IMR-90 (cell line): Measurements from ENCODE around the gene MFAP4. TPM values are rescaled to one million over a fixed set of nuclear protein-coding genes. Genes with fewer than 3 reads are reported as not detected.

Experiments
- ATAC-seq: fragments of 200-7000 bp; cut with Tn5 transposase; 2 replicates; pipeline ENCODE4 v1.9.1; 2020; ENCODE audit warnings: low read depth, mild to moderate bottlenecking, moderate library complexity
- BruUV-seq: library from RNA; stranded (reverse); fragments of 400-500 nt; replicated peaks from 2 replicates; lab custom pipeline; 2021; lab: Mats Ljungman, UMichigan
- CTCF ChIA-PET: fragments of 300-600 bp; formaldehyde crosslinking; extraction: SDS; loops from one replicate; lab custom pipeline; 2021; ENCODE audit warnings: antibody characterized with exemption; lab: Yijun Ruan, JAX
- POLR2A ChIA-PET: fragments of 300-600 bp; sonication (Branson Sonifier 250); formaldehyde crosslinking; loops from one replicate; lab custom pipeline; 2022; ENCODE audit warnings: antibody characterized with exemption; ENCODE audit not compliant: unreplicated experiment; lab: Charles Lee
- DNase-seq: peaks from one replicate; pipeline ENCODE4 v3.0.0; 2013
- H2AFZ ChIP-seq: replicated peaks from 2 replicates; pipeline ENCODE3; 2013; ENCODE audit warnings: low read length, mild to moderate bottlenecking; ENCODE audit not compliant: poor library complexity
- H2AK5ac ChIP-seq: 2 replicates; pipeline ENCODE4 v1.6.1; 2013; ENCODE audit warnings: low read depth, low read length, inconsistent platforms
- H2AK9ac ChIP-seq: replicated peaks from 2 replicates; pipeline ENCODE3; 2013; ENCODE audit warnings: mild to moderate bottlenecking, low read depth, low read length, moderate library complexity; ENCODE audit not compliant: poor library complexity
- H2BK120ac ChIP-seq: 2 replicates; pipeline ENCODE4 v1.6.1; 2013; ENCODE audit warnings: low read depth, low read length, inconsistent platforms
- H2BK15ac ChIP-seq: 3 replicates; pipeline ENCODE4 v1.6.1; 2013; ENCODE audit warnings: low read depth, low read length, inconsistent platforms
- H2BK20ac ChIP-seq: 2 replicates; pipeline ENCODE4 v1.6.1; 2013; ENCODE audit warnings: low read depth, mild to moderate bottlenecking, inconsistent platforms, low read length, moderate library complexity
- H2BK5ac ChIP-seq: 2 replicates; pipeline ENCODE4 v1.6.1; 2013; ENCODE audit warnings: mild to moderate bottlenecking, low read depth, low read length, inconsistent platforms; ENCODE audit not compliant: poor library complexity, severe bottlenecking
- H3K14ac ChIP-seq: replicated peaks from 2 replicates; pipeline ENCODE4 v1.6.1; 2013; ENCODE audit warnings: low read depth, low read length, inconsistent platforms
- H3K18ac ChIP-seq: 2 replicates; pipeline ENCODE4 v1.6.1; 2013; ENCODE audit warnings: low read depth, low read length, control low read depth
- H3K23ac ChIP-seq: 2 replicates; pipeline ENCODE4 v1.6.1; 2013; ENCODE audit warnings: low read depth, low read length, inconsistent platforms
- H3K27ac ChIP-seq: 2 replicates; pipeline ENCODE4 v1.5.1; 2013; ENCODE audit warnings: mild to moderate bottlenecking, control low read depth, low read length; ENCODE audit not compliant: insufficient read depth
- H3K27me3 ChIP-seq: 2 replicates; pipeline ENCODE4 v1.6.1; 2013; ENCODE audit warnings: low read length; ENCODE audit not compliant: control insufficient read depth, insufficient read depth
- H3K36me3 ChIP-seq: 2 replicates; pipeline ENCODE4 v1.6.1; 2013; ENCODE audit warnings: low read length, mixed read lengths; ENCODE audit not compliant: control insufficient read depth, insufficient read depth
- H3K4ac ChIP-seq: 2 replicates; pipeline ENCODE4 v1.6.1; 2013; ENCODE audit warnings: low read depth, low read length, inconsistent platforms
- H3K4me1 ChIP-seq: 2 replicates; pipeline ENCODE4 v1.6.1; 2013; ENCODE audit warnings: low read length, mixed read lengths; ENCODE audit not compliant: control insufficient read depth, insufficient read depth
- H3K4me2 ChIP-seq: 2 replicates; pipeline ENCODE4 v1.6.1; 2013; ENCODE audit warnings: low read depth, mild to moderate bottlenecking, control low read depth, low read length, moderate library complexity
- H3K4me3 ChIP-seq: 2 replicates; pipeline ENCODE4 v1.5.1; 2013; ENCODE audit warnings: low read depth, mild to moderate bottlenecking, control low read depth, low read length, moderate library complexity; ENCODE audit not compliant: insufficient read depth
- H3K56ac ChIP-seq: 2 replicates; pipeline ENCODE4 v1.6.1; 2013; ENCODE audit warnings: low read length, inconsistent platforms; ENCODE audit not compliant: insufficient read depth; ENCODE audit errors: extremely low read depth
- H3K79me1 ChIP-seq, 2 experiments: 2 replicates each; pipeline ENCODE4 v1.6.1; 2013; ENCODE audit warnings: low read length in 2 of 2, inconsistent platforms in 1 of 2, low read depth in 1 of 2
- H3K9ac ChIP-seq: 2 replicates; pipeline ENCODE4 v1.6.1; 2013; ENCODE audit warnings: low read depth, low read length, control low read depth
- H3K9me1 ChIP-seq: 2 replicates; pipeline ENCODE4 v1.6.1; 2013; ENCODE audit warnings: low read length, inconsistent platforms; ENCODE audit not compliant: insufficient read depth
- H3K9me3 ChIP-seq: 2 replicates; pipeline ENCODE4 v1.6.1; 2013; ENCODE audit warnings: low read length; ENCODE audit not compliant: control insufficient read depth, insufficient read depth
- H4K20me1 ChIP-seq: 2 replicates; pipeline ENCODE4 v1.6.1; 2013; ENCODE audit warnings: low read length, inconsistent platforms; ENCODE audit not compliant: insufficient read depth
- H4K5ac ChIP-seq: 2 replicates; pipeline ENCODE4 v1.6.1; 2013; ENCODE audit warnings: mild to moderate bottlenecking, low read depth, low read length, control low read depth
- H4K8ac ChIP-seq, 2 experiments: 2 replicates each; pipeline ENCODE4 v1.6.1; 2013; ENCODE audit warnings: low read depth in 2 of 2, low read length in 2 of 2, control low read depth in 1 of 2, inconsistent platforms in 1 of 2
- H4K91ac ChIP-seq: 2 replicates; pipeline ENCODE4 v1.6.1; 2013; ENCODE audit warnings: low read depth, low read length, inconsistent platforms; ENCODE audit not compliant: insufficient read depth
- BHLHE40 ChIP-seq: fragments of 150-350 bp; IDR thresholded peaks from 2 replicates; pipeline ENCODE4 v1.6.1; 2016; ENCODE audit warnings: mild to moderate bottlenecking, low read depth, low read length
- CHD1 ChIP-seq: IDR thresholded peaks from 2 replicates; pipeline ENCODE4 v1.6.1; 2012; ENCODE audit warnings: low read depth, low read length, improper control_type of control experiment
- CTCF ChIP-seq: conservative IDR thresholded peaks from 2 replicates; pipeline ENCODE4 v1.5.1; 2012; ENCODE audit warnings: mild to moderate bottlenecking, low read depth, low read length, improper control_type of control experiment
- FOS ChIP-seq: fragments of 150-350 bp; IDR thresholded peaks from 2 replicates; pipeline ENCODE4 v1.6.1; 2016; ENCODE audit warnings: low read depth, low read length
- MAFK ChIP-seq: IDR thresholded peaks from 2 replicates; pipeline ENCODE4 v1.6.1; 2012; ENCODE audit warnings: low read depth, low read length, improper control_type of control experiment
- MAZ ChIP-seq: IDR thresholded peaks from 2 replicates; pipeline ENCODE4 v1.6.1; 2012; ENCODE audit warnings: low read depth, mild to moderate bottlenecking, low read length, improper control_type of control experiment, moderate library complexity, borderline replicate concordance
- MXI1 ChIP-seq: IDR thresholded peaks from 2 replicates; pipeline ENCODE4 v1.6.1; 2012; ENCODE audit warnings: low read depth, mild to moderate bottlenecking, low read length, moderate library complexity, borderline replicate concordance
- NFE2L2 ChIP-seq: fragments of 150-350 bp; IDR thresholded peaks from 2 replicates; pipeline ENCODE4 v1.6.1; 2016; ENCODE audit warnings: low read depth, mild to moderate bottlenecking, low read length
- POLR2A ChIP-seq: IDR thresholded peaks from 2 replicates; pipeline ENCODE4 v1.6.1; 2012; ENCODE audit warnings: mild to moderate bottlenecking, low read depth, low read length
- RAD21 ChIP-seq: IDR thresholded peaks from 2 replicates; pipeline ENCODE4 v1.6.1; 2012; ENCODE audit warnings: low read length, improper control_type of control experiment
- RCOR1 ChIP-seq: IDR thresholded peaks from 2 replicates; pipeline ENCODE4 v1.6.1; 2012; ENCODE audit warnings: mild to moderate bottlenecking, low read length, improper control_type of control experiment; ENCODE audit not compliant: insufficient replicate concordance
- RFX5 ChIP-seq: IDR thresholded peaks from 2 replicates; pipeline ENCODE4 v1.8.0; 2012; ENCODE audit warnings: low read depth, mild to moderate bottlenecking, low read length, moderate library complexity
- SMC3 ChIP-seq: fragments of 150-350 bp; IDR thresholded peaks from 2 replicates; pipeline ENCODE4 v1.6.1; 2016; ENCODE audit warnings: low read depth, mild to moderate bottlenecking, antibody characterized with exemption, low read length, moderate library complexity
- WGBS, 2 experiments: methylation state at CpG; one replicate each; pipeline versions ENCODE4 v1.1.5 to v1.1.7; 2013; ENCODE audit warnings: missing lambda C conversion rate in 2 of 2; ENCODE audit not compliant: insufficient read length in 1 of 2; ENCODE audit errors: extremely low coverage in 2 of 2; 5-methylcytosine and 5-hydroxymethylcytosine counted together
- dilution Hi-C: fragments of 300-500 bp; cut with HindIII; formaldehyde crosslinking; loops from one replicate; pipeline ENCODE4 v1.14.3; 2018; ENCODE audit warnings: low sequenced_read_pairs; ENCODE audit not compliant: unreplicated experiment
- in situ Hi-C: fragments of 300-500 bp; cut with MboI; formaldehyde crosslinking; loops from 3 replicates; pipeline ENCODE4 v1.14.3; 2019; ENCODE audit warnings: low sequenced_read_pairs, inconsistent platforms, mixed read lengths
- intact Hi-C: fragments of 100-400 bp; cut with micrococcal nuclease; formaldehyde crosslinking; loops from 2 replicates; pipeline ENCODE4 v1.10.0; 2022
- polyA plus RNA-seq, 3 experiments: library from polyadenylated mRNA; depleted of rRNA; stranded (reverse); fragments of >200 nt; gene quantifications; 2 replicates each; pipeline ENCODE4 v1.2.3, GENCODE V29; 2012; ENCODE audit warnings: low replicate concordance in 1 of 3
- total RNA-seq: library from RNA; depleted of rRNA; stranded (reverse); fragments of >200 nt; gene quantifications from 2 replicates; pipeline ENCODE4 v1.2.3, GENCODE V29; 2012
- TF ChIP-seq, protein P1 (sequence below): fragments of 150-350 bp; IDR thresholded peaks from 2 replicates; pipeline ENCODE4 v1.6.1; 2017; ENCODE audit warnings: mild to moderate bottlenecking, antibody characterized with exemption, low read length, low read depth

MFAP4 gene
- total and polyA plus RNA-seq, 2 of the 4 experiments (the other 2 are of a cell fraction), result 7.0 to 71.6 TPM

DNA sequence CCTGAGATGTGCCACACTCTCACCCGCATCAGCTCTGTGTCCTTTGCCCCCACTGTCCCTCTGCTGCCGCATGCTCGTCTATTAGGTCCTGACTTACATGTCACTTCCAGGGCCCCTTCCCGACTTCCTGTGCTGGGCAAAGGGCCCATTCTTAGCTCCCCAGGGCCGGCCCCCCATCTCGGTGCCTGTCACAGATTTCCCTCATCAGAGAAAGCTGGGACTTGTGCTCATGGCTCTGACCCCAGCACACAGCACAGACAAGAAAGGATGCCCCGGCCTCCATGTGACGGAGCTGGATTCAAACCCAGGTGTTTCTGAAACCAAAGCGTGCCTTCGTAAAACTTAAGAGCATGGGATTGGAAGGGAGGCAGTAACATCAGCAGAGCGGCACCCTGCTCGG is 14.6 kb downstream of the MFAP4 start:
- no TSS peak for BruUV-seq
- no peak overlapping the region for H3K9ac ChIP-seq
- no peak overlapping the region for H2BK5ac ChIP-seq
- DNase-seq (no peak), ATAC-seq (no peak)
- WGBS, 2 experiments, result 51% methylated on average over 5 of the region's 12 CpGs; no CpG with 5 or more reads in 1 of the 2 experiments
- TF ChIP-seq CTCF, result no peak
- no peak for TF ChIP-seq MAFK
- TF ChIP-seq RAD21, result no peak
- TF ChIP-seq RFX5, result no peak
- TF ChIP-seq CHD1, result no peak
- TF ChIP-seq BHLHE40, result no peak
- no peak for TF ChIP-seq POLR2A
- TF ChIP-seq, protein P1, sequence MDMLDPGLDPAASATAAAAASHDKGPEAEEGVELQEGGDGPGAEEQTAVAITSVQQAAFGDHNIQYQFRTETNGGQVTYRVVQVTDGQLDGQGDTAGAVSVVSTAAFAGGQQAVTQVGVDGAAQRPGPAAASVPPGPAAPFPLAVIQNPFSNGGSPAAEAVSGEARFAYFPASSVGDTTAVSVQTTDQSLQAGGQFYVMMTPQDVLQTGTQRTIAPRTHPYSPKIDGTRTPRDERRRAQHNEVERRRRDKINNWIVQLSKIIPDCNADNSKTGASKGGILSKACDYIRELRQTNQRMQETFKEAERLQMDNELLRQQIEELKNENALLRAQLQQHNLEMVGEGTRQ, result no peak
- TF ChIP-seq FOS, result no peak
- no peak for TF ChIP-seq MXI1
- TF ChIP-seq RCOR1, result no peak
- no peak for TF ChIP-seq MAZ
- no peak for TF ChIP-seq SMC3
- TF ChIP-seq NFE2L2, result no peak
- H3K27me3 ChIP-seq, result no peaks in the 10 kb centered on the region
- dilution Hi-C loops (no loop called here), intact Hi-C loops (no loop called here), in situ Hi-C loops (no loop called here)
- no peak overlapping the region for H3K14ac ChIP-seq
- no peak overlapping the region for H4K8ac ChIP-seq
- no peak overlapping the region for H2BK120ac ChIP-seq
- H2BK20ac ChIP-seq, result no peak overlapping the region
- no peak overlapping the region for H3K4me2 ChIP-seq
- no peak overlapping the region for H4K5ac ChIP-seq
- no peak overlapping the region for H3K56ac ChIP-seq
- no peak overlapping the region for H3K23ac ChIP-seq
- H2AFZ ChIP-seq, result no peak overlapping the region
- H3K9me1 ChIP-seq, result peaks cover 3% of the 10 kb centered on the region; the same call in 1 of the 2 replicates
- H2AK9ac ChIP-seq, result no peak overlapping the region
- POLR2A ChIA-PET, result no interaction called here
- H3K4me1 ChIP-seq, result 0 out of 2 replicates have a peak, but pooled peaks cover 4% of the 10 kb centered on the region
- no peak overlapping the region for H2AK5ac ChIP-seq
- H4K91ac ChIP-seq, result no peak overlapping the region
- H3K18ac ChIP-seq, result no peak overlapping the region
- peaks cover 2% of the 10 kb centered on the region; the same call in 1 of the 2 replicates for H3K36me3 ChIP-seq
- no peak overlapping the region for H3K27ac ChIP-seq
- no peaks in the 10 kb centered on the region for H3K9me3 ChIP-seq
- H4K20me1 ChIP-seq, result no peaks in the 10 kb centered on the region; the same call in 1 of the 2 replicates
- no peak overlapping the region for H3K4ac ChIP-seq
- peaks cover 10 to 13% of the 10 kb centered on the region in 2 experiments for H3K79me1 ChIP-seq
- H2BK15ac ChIP-seq, result no peak overlapping the region
- H3K4me3 ChIP-seq, result no peak overlapping the region
- CTCF ChIA-PET, result no interaction called here
